HG02642 (cell line): ENCODE data around the gene CEP164.
"Not testable (repeated sequence)": the region's sequence is repeated elsewhere in the genome, so short reads cannot be mapped to it uniquely, and the experiment has no call there.

Experiments
- ATAC-seq: cut with Tn5 transposase; IDR thresholded peaks from one replicate; pipeline ENCODE4 v1.9.1; 2021; ENCODE audit warnings: mild to moderate bottlenecking; ENCODE audit not compliant: unreplicated experiment, poor library complexity

The CEP164 gene

GRCh38 chr11:117303646-117304315 lies 23.9 kb upstream of the CEP164 start:
- no peak for ATAC-seq

- ATAC-seq, result no peak
Measured at GRCh38 chr11:117305145-117305544, 22.5 kb upstream of the CEP164 start.

GRCh38 chr11:117309310-117309709 lies 18.3 kb upstream of the CEP164 start:
- ATAC-seq, result no peak

GRCh38 chr11:117313091-117313490 lies 14.6 kb upstream of the CEP164 start:
- ATAC-seq, result no peak

- no peak for ATAC-seq
Measured at GRCh38 chr11:117313828-117314768, 13.6 kb upstream of the CEP164 start.

- no peak for ATAC-seq
Measured at GRCh38 chr11:117314840-117315239, 12.8 kb upstream of the CEP164 start.

GRCh38 chr11:117315285-117316196 lies 12.1 kb upstream of the CEP164 start:
- ATAC-seq, result no peak

GRCh38 chr11:117316197-117316961 lies 11.3 kb upstream of the CEP164 start, which contains the start of gene BACE1:
BACE1 (minus strand) TSS chr11:117316256; CDS start chr11:117315795, 461 bp downstream.
- ATAC-seq, result no peak

- ATAC-seq, result no peak
Measured at GRCh38 chr11:117318738-117319137, 8.9 kb upstream of the CEP164 start.

- ATAC-seq, result no peak
Measured at GRCh38 chr11:117319214-117319840, 8.3 kb upstream of the CEP164 start.

GRCh38 chr11:117327255-117327566 lies 443 bp upstream of the CEP164 start:
- ATAC-seq, result not testable (repeated sequence)

- ATAC-seq, result peak; percentile 2
Measured at GRCh38 chr11:117328375-117329010, 839 bp downstream of the CEP164 start.

- ATAC-seq, result no peak
Measured at GRCh38 chr11:117332843-117333242, 5.2 kb downstream of the CEP164 start.

GRCh38 chr11:117333917-117334316 lies 6.3 kb downstream of the CEP164 start:
- ATAC-seq, result no peak

- ATAC-seq, result no peak
Measured at GRCh38 chr11:117334896-117335295, 7.2 kb downstream of the CEP164 start.

- no peak for ATAC-seq
Measured at GRCh38 chr11:117335399-117335798, 7.7 kb downstream of the CEP164 start.

- ATAC-seq, result no peak
Measured at GRCh38 chr11:117337076-117337475, 9.4 kb downstream of the CEP164 start.

- no peak for ATAC-seq
Measured at GRCh38 chr11:117345039-117345438, 17.4 kb downstream of the CEP164 start.

GRCh38 chr11:117354550-117354949 lies 26.9 kb downstream of the CEP164 start:
- ATAC-seq, result no peak
